ENCODE results near the gene FOSL2. TPM values are rescaled to one million over a fixed set of nuclear protein-coding genes. Genes with fewer than 3 reads are reported as not detected.

Gene FOSL2
- total and polyA plus RNA-seq, 2 donors, result 6.0 to 37.1 TPM

DNA sequence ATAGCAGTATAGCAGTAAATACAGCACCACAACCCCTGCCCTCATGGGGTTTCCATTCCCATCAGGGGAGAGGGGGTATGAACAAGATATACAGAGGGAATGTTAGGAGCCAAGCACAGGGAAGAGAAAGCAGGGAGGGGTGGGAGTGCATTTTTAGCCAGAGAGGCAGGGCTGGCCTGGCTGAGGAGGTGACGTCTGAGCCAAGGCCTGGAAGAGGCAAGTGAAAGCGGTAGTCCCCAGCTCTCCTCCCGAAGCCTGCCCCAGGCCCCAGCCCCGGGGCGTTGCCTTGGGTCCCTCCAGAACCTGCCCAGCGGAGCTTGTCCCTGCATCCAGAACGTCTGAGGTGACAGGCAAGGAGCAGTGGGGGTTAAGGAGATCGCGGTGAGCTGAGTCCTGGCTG is 45.1 kb upstream of the FOSL2 start:
- no peak for DNase-seq (ENCODE audit: low read depth in 6 of 9, low spot score in 9 of 9)
- peaks cover 0 to 10% of the 10 kb centered on the region in 2 donors for H3K4me1 ChIP-seq (ENCODE audit: control insufficient read depth in 2 of 2, insufficient read depth in 2 of 2, low read length in 2 of 2)
- no peaks in the 10 kb centered on the region for H3K36me3 ChIP-seq (ENCODE audit: control insufficient read depth in 2 of 2, insufficient read depth in 2 of 2, low read length in 1 of 2)
- peaks cover 0 to 6% of the 10 kb centered on the region in 2 donors for H3K9me3 ChIP-seq (ENCODE audit: control insufficient read depth in 2 of 2, insufficient read depth in 1 of 2, low read length in 1 of 2)
- no peak overlapping the region for H3K27ac ChIP-seq (ENCODE audit: low read depth in 1 of 2, low read length in 1 of 2)
- no peaks in the 10 kb centered on the region for H3K27me3 ChIP-seq (ENCODE audit: control insufficient read depth in 2 of 2, insufficient read depth in 1 of 2, low read length in 1 of 2)
- 90% methylated on average over 9 of the region's 9 CpGs for WGBS
- H3K4me3 ChIP-seq (ENCODE audit: low read length in 2 of 2), result no peak overlapping the region

DNA sequence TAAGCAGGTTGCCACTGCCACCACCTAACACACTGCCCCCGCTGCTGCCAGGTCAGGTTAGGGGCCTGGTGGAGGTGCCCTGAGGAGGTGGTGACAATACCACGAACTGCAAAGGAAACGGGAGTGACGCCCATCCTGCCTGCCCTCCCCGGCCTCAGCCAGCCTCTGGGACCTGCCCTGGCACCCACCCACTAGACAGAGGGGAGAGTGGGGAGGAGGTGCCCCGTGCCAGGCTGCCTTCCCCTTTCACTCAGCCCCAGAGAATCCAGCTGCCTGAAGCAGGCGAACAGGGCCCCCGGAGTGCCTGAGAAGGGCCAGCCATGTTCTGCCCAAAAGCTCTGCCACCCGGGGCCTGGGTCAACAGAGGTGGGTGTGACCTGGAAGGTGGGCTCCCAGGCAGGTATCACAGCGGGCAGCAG is 44.5 kb upstream of the FOSL2 start:
- Histone ChIP-seq H3K27ac (ENCODE audit: low read depth in 1 of 2, low read length in 1 of 2) (no peak overlapping the region), H3K9me3 (ENCODE audit: control insufficient read depth in 2 of 2, insufficient read depth in 1 of 2, low read length in 1 of 2) (peaks cover 0 to 6% of the 10 kb centered on the region in 2 donors), H3K36me3 (ENCODE audit: control insufficient read depth in 2 of 2, insufficient read depth in 2 of 2, low read length in 1 of 2) (no peaks in the 10 kb centered on the region), H3K4me3 (ENCODE audit: low read length in 2 of 2) (no peak overlapping the region), H3K4me1 (ENCODE audit: control insufficient read depth in 2 of 2, insufficient read depth in 2 of 2, low read length in 2 of 2) (peaks cover 0 to 10% of the 10 kb centered on the region in 2 donors), H3K27me3 (ENCODE audit: control insufficient read depth in 2 of 2, insufficient read depth in 1 of 2, low read length in 1 of 2) (no peaks in the 10 kb centered on the region)
- 24% methylated on average over 10 of the region's 10 CpGs for WGBS
- DNase-seq (ENCODE audit: low read depth in 6 of 9, low spot score in 9 of 9), result no peak

DNA sequence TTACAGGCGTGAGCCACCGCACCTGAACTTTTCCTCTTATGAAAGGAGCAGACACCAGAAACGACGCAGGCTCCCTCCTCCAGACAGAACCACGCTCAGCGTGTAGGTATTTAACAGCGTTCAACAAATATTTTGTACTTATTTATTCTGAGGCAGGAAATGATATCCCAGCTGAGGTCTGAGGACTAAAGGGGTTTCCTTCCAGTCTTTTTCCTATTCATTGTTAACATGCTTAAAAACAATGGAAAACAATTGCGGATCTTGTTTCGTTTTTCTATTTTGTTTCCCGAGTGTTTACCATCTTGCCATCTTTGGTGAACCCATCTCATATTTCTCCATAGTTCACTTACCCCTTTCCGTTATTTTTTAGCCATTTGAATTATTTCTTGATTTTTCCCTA is 43.7 kb upstream of the FOSL2 start:
- Histone ChIP-seq H3K9me3 (ENCODE audit: control insufficient read depth in 2 of 2, insufficient read depth in 1 of 2, low read length in 1 of 2) (peaks cover 0 to 6% of the 10 kb centered on the region in 2 donors), H3K27me3 (ENCODE audit: control insufficient read depth in 2 of 2, insufficient read depth in 1 of 2, low read length in 1 of 2) (no peaks in the 10 kb centered on the region), H3K36me3 (ENCODE audit: control insufficient read depth in 2 of 2, insufficient read depth in 2 of 2, low read length in 1 of 2) (no peaks in the 10 kb centered on the region), H3K4me1 (ENCODE audit: control insufficient read depth in 2 of 2, insufficient read depth in 2 of 2, low read length in 2 of 2) (peaks cover 0 to 10% of the 10 kb centered on the region in 2 donors), H3K27ac (ENCODE audit: low read depth in 1 of 2, low read length in 1 of 2) (no peak overlapping the region), H3K4me3 (ENCODE audit: low read length in 2 of 2) (no peak overlapping the region)
- no peak for DNase-seq (ENCODE audit: low read depth in 6 of 9, low spot score in 9 of 9)
- 97% methylated on average over 11 of the region's 11 CpGs for WGBS

DNA sequence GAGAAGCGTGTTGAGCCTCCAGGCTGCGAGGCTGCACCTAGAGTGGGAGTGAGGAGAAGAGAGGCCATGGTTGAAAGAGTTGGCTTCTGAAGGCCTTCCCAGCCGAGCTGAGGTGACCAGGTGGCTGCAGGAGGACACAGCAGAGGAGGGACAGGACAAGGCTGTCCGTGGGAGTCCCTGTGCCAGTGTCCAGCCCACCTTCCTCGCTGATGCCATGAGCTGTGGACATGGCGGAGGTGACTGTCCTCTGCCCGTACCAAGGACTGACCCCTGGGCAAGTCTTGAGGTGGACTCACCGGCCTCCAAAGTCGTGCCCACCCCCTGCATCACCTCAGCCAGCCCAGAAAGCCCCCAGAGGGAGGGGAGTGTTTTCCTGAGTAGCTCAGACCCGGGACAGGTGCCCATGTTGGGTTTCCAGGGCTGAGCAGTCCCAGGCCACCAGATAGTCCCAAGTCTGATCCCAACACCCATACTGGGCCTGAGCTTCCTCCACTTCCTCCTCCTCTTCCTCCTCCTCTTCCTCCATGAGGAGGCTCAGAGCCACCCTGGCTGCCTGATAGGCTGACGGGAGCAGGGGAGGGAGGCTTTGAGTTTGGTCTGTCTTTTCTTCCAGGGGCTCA is 43.0 kb upstream of the FOSL2 start:
- peaks cover 0 to 10% of the 10 kb centered on the region in 2 donors for H3K4me1 ChIP-seq (ENCODE audit: control insufficient read depth in 2 of 2, insufficient read depth in 2 of 2, low read length in 2 of 2)
- no peaks in the 10 kb centered on the region for H3K36me3 ChIP-seq (ENCODE audit: control insufficient read depth in 2 of 2, insufficient read depth in 2 of 2, low read length in 1 of 2)
- H3K27ac ChIP-seq (ENCODE audit: low read depth in 1 of 2, low read length in 1 of 2), result no peak overlapping the region
- H3K4me3 ChIP-seq (ENCODE audit: low read length in 2 of 2), result no peak overlapping the region
- DNase-seq (ENCODE audit: low read depth in 6 of 9, low spot score in 9 of 9), result no peak
- H3K9me3 ChIP-seq (ENCODE audit: control insufficient read depth in 2 of 2, insufficient read depth in 1 of 2, low read length in 1 of 2), result peaks cover 0 to 6% of the 10 kb centered on the region in 2 donors
- WGBS, result 91% methylated on average over 11 of the region's 11 CpGs
- no peaks in the 10 kb centered on the region for H3K27me3 ChIP-seq (ENCODE audit: control insufficient read depth in 2 of 2, insufficient read depth in 1 of 2, low read length in 1 of 2)

DNA sequence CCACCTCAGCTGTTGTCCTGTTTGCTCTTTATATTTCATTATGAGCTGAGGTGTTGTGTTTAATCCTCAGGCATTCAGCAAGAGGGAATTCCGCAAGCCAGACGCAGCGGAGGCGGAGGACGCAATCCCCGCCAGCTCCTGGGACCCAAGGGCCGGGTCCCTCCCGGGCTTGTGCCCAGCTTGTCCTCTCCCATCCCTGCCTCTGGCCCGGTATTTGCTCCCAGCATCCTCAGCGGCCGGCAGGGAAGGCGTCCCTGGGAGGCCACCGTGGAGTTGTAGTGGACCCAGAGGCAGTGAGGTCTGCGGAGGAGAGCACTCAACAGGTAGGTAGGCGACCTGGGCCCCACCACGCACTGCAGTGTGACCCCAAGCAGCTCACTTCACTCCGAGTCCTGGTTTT is 42.5 kb upstream of the FOSL2 start:
- 97% methylated on average over 17 of the region's 17 CpGs for WGBS
- Histone ChIP-seq H3K36me3 (ENCODE audit: control insufficient read depth in 2 of 2, insufficient read depth in 2 of 2, low read length in 1 of 2) (no peaks in the 10 kb centered on the region), H3K9me3 (ENCODE audit: control insufficient read depth in 2 of 2, insufficient read depth in 1 of 2, low read length in 1 of 2) (peaks cover 0 to 6% of the 10 kb centered on the region in 2 donors), H3K4me1 (ENCODE audit: control insufficient read depth in 2 of 2, insufficient read depth in 2 of 2, low read length in 2 of 2) (peaks cover 0 to 10% of the 10 kb centered on the region in 2 donors), H3K4me3 (ENCODE audit: low read length in 2 of 2) (no peak overlapping the region), H3K27me3 (ENCODE audit: control insufficient read depth in 2 of 2, insufficient read depth in 1 of 2, low read length in 1 of 2) (no peaks in the 10 kb centered on the region), H3K27ac (ENCODE audit: low read depth in 1 of 2, low read length in 1 of 2) (no peak overlapping the region)
- DNase-seq (ENCODE audit: low read depth in 6 of 9, low spot score in 9 of 9), result no peak

DNA sequence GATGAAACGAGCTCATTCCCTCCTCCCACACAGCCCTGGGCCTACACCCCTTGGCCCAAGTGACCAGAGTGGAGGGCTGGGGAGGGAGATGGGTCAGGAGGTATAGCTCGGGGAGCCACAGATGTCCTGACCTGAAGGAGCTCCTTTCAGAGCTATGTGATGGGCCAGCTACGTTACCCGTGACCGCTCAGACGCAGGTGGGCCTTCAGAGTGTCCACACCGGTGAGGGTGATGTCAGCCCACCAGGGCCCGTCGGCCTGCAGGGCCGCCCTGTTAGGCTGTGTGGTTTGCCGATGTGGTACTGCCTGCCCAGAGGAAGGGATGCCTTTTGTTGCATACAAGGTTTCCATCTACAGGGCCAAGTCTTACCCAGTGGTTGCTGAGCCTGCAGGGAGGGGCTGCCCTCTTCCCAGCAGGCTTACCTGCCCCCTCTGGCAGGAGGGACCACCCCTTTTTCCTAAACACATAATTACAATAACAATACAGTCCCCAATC is 41.8 kb upstream of the FOSL2 start:
- DNase-seq (ENCODE audit: low read depth in 6 of 9, low spot score in 9 of 9), result no peak

DNA sequence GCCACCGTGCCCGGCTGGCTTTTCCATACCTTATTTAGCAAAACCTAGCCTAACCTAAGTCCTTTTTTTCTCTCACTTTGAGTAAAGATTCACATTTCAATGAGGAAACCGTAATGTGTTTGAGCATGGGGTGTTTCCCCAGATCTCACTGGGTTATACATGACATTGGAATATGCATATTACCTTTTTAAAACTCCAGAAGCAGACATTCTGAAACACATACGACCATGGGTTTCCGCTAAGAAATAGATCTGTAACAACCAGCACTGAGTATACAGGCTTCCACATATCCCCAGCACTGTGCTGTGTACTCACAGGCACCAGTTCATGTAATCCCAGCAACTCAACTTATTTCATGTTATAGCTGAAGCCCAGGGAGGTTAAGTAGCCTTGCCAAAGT is 41.0 kb upstream of the FOSL2 start:
- no peak overlapping the region for H3K27ac ChIP-seq (ENCODE audit: low read depth in 1 of 2, low read length in 1 of 2)
- H3K36me3 ChIP-seq (ENCODE audit: control insufficient read depth in 2 of 2, insufficient read depth in 2 of 2, low read length in 1 of 2), result no peaks in the 10 kb centered on the region
- 95% methylated on average over 5 of the region's 5 CpGs for WGBS

More for the DNA sequence above, 41.8 kb upstream of the FOSL2 start:
- peaks cover 0 to 6% of the 10 kb centered on the region in 2 donors for H3K9me3 ChIP-seq (ENCODE audit: control insufficient read depth in 2 of 2, insufficient read depth in 1 of 2, low read length in 1 of 2)
- WGBS, result 96% methylated on average over 11 of the region's 11 CpGs
- H3K4me1 ChIP-seq (ENCODE audit: control insufficient read depth in 2 of 2, insufficient read depth in 2 of 2, low read length in 2 of 2), result peaks cover 0 to 15% of the 10 kb centered on the region in 2 donors
- H3K27ac ChIP-seq (ENCODE audit: low read depth in 1 of 2, low read length in 1 of 2), result no peak overlapping the region
- H3K36me3 ChIP-seq (ENCODE audit: control insufficient read depth in 2 of 2, insufficient read depth in 2 of 2, low read length in 1 of 2), result no peaks in the 10 kb centered on the region
- H3K4me3 ChIP-seq (ENCODE audit: low read length in 2 of 2), result no peak overlapping the region
- H3K27me3 ChIP-seq (ENCODE audit: control insufficient read depth in 2 of 2, insufficient read depth in 1 of 2, low read length in 1 of 2), result no peaks in the 10 kb centered on the region

DNA sequence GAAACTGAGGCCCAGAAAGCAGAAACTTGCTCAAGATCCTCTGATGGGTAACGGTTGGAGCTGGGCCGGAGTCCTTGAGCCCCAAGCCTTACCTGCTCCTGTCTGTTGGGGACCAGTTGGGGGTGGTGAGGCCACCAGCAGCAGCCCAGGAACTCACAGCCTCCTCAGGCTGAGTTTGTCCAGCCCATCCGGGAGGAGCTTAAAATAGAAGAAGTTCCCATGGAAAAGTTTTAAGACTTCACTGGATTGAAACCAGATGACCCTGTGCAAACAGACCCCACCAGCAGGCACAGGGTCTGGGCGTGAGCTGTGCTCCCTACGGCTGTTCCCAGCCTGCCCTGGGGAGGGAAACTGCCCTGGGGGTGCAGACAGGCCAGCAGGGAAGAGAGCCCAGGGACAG is 40.6 kb upstream of the FOSL2 start:
- Histone ChIP-seq H3K4me3 (ENCODE audit: low read length in 2 of 2) (no peak overlapping the region), H3K36me3 (ENCODE audit: control insufficient read depth in 2 of 2, insufficient read depth in 2 of 2, low read length in 1 of 2) (no peaks in the 10 kb centered on the region), H3K4me1 (ENCODE audit: control insufficient read depth in 2 of 2, insufficient read depth in 2 of 2, low read length in 2 of 2) (peaks cover 0 to 15% of the 10 kb centered on the region in 2 donors), H3K9me3 (ENCODE audit: control insufficient read depth in 2 of 2, insufficient read depth in 1 of 2, low read length in 1 of 2) (peaks cover 0 to 5% of the 10 kb centered on the region in 2 donors), H3K27me3 (ENCODE audit: control insufficient read depth in 2 of 2, insufficient read depth in 1 of 2, low read length in 1 of 2) (no peaks in the 10 kb centered on the region), H3K27ac (ENCODE audit: low read depth in 1 of 2, low read length in 1 of 2) (no peak overlapping the region)
- 98% methylated on average over 5 of the region's 5 CpGs for WGBS
- DNase-seq (ENCODE audit: low read depth in 6 of 9, low spot score in 9 of 9), result no peak

More for the DNA sequence above, 41.0 kb upstream of the FOSL2 start:
- Histone ChIP-seq H3K4me3 (ENCODE audit: low read length in 2 of 2) (no peak overlapping the region), H3K27me3 (ENCODE audit: control insufficient read depth in 2 of 2, insufficient read depth in 1 of 2, low read length in 1 of 2) (no peaks in the 10 kb centered on the region), H3K4me1 (ENCODE audit: control insufficient read depth in 2 of 2, insufficient read depth in 2 of 2, low read length in 2 of 2) (peaks cover 0 to 15% of the 10 kb centered on the region in 2 donors), H3K9me3 (ENCODE audit: control insufficient read depth in 2 of 2, insufficient read depth in 1 of 2, low read length in 1 of 2) (peaks cover 0 to 6% of the 10 kb centered on the region in 2 donors)
- DNase-seq (ENCODE audit: low read depth in 6 of 9, low spot score in 9 of 9), result no peak

DNA sequence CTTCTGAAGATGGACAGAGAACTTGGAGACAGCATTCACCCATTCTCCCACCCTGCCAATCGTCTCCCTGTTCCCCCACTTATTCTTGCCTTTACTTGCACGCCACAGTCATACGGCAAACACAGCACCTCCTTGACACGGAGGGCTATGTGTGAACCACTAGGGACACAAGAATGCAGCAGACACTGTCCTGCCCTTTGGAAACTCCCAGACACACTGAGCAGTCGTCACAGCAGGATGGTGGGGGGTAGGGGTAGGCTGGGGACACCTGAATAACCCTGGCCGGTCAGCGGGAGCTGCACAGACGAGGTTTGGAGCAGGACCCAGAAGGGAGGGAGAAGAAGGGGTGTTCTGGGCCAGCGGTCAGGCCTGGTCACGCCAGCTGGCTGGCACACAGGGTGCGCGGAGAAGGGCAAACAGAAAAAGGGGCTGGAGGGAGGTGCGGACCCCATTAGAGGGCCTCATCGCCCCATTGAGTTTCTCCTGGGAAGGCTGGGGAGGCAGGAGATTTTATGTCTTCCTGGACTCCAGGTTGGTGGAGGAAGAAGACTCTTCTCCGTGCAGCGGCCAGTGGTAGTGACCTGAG is 40.0 kb upstream of the FOSL2 start:
- H3K27ac ChIP-seq (ENCODE audit: low read depth in 1 of 2, low read length in 1 of 2), result no peak overlapping the region
- H3K9me3 ChIP-seq (ENCODE audit: control insufficient read depth in 2 of 2, insufficient read depth in 1 of 2, low read length in 1 of 2), result peaks cover 0 to under 1% of the 10 kb centered on the region in 2 donors
- H3K27me3 ChIP-seq (ENCODE audit: control insufficient read depth in 2 of 2, insufficient read depth in 1 of 2, low read length in 1 of 2), result no peaks in the 10 kb centered on the region
- 89% methylated on average over 16 of the region's 16 CpGs for WGBS
- H3K4me3 ChIP-seq (ENCODE audit: low read length in 2 of 2), result no peak overlapping the region
- DNase-seq (ENCODE audit: low read depth in 6 of 9, low spot score in 9 of 9), result no peak
- H3K36me3 ChIP-seq (ENCODE audit: control insufficient read depth in 2 of 2, insufficient read depth in 2 of 2, low read length in 1 of 2), result no peaks in the 10 kb centered on the region
- H3K4me1 ChIP-seq (ENCODE audit: control insufficient read depth in 2 of 2, insufficient read depth in 2 of 2, low read length in 2 of 2), result peaks cover 0 to 9% of the 10 kb centered on the region in 2 donors

Measured in thymus (tissue), 11 donors.